Measurements from ENCODE around the gene PPP1R11. TPM values are rescaled to one million over a fixed set of nuclear protein-coding genes. Genes with fewer than 3 reads are reported as not detected.

Gene PPP1R11
- total and polyA plus RNA-seq, 2 of the 13 experiments (the other 11 are each of a cell fraction or from before 2014, with no cell fraction given), result 32.1 to 58.9 TPM

DNA sequence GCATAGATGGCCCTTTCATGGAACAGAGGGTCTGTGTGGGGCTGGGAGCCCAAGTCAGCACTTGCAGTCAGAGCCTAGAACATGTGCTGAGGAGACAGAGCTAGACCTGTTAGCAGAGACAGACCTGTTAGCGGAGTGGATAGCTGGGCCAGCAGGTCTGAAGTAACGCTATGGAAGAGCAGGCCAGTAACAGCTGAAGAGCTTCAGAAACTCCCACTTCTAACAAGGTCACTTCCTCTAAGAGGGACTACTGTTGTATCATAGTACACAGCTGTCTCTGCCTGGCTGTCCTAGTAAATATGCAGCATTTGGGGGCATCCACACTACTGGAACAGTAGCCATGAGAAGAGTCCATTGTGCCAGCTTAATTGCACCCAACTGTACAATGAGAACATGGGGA, 47.2 kb upstream of the PPP1R11 start:
- Histone ChIP-seq H3K27ac (ENCODE audit: extremely low read length, insufficient read depth, low read length) (no peak overlapping the region), H3K9ac (ENCODE audit: insufficient read depth, low read depth, low read length) (no peak overlapping the region), H3K36me3 (replicated peaks in 1 of 2; ENCODE audit: control insufficient read depth in 1 of 2, insufficient read depth in 2 of 2, low read length in 2 of 2) (peaks cover 0 to 4% of the 10 kb centered on the region in 2 experiments; a peak in 3 of 5 replicates), H3K4me1 (ENCODE audit: insufficient read depth, low read length) (no peaks in the 10 kb centered on the region), H3K9me3 (ENCODE audit: low read length) (no peaks in the 10 kb centered on the region), H4K20me1 (ENCODE audit: insufficient read depth, low read length) (no peaks in the 10 kb centered on the region), H2AFZ (ENCODE audit: low read length) (no peak overlapping the region), H3K4me3 (replicated peaks in 1 of 3; ENCODE audit: insufficient read depth in 1 of 3, low read depth in 2 of 3, low read length in 3 of 3) (no peak overlapping the region), H3K79me2 (ENCODE audit: insufficient read depth, low read length) (no peaks in the 10 kb centered on the region), H3K27me3 (ENCODE audit: control insufficient read depth in 1 of 2, insufficient read depth in 2 of 2, low read length in 2 of 2) (no peaks in the 10 kb centered on the region), H3K4me2 (ENCODE audit: low read depth, low read length) (no peak overlapping the region)
- no peak for ATAC-seq
- CTCF ChIA-PET (ENCODE audit: low intra/inter-chr PET ratio, low total read pairs), result no interaction called here
- in situ Hi-C loops (cut with HindIII; ENCODE audit: extremely low pct_ligation_motif_present, low pct_unique_long_range_greater_than_20kb) (no loop called here), intact Hi-C loops (cut with micrococcal nuclease; ENCODE audit: unreplicated experiment) (no loop called here)
- no peak for FAIRE-seq
- 97% methylated on average over 2 of the region's 2 CpGs for whole genome bisulfite sequencing (ENCODE audit: low lambda C conversion rate)
- no TSS peak for BruUV-seq (replicated peaks)
- DNase-seq (ENCODE audit: low spot score), result no peak
- no peak for TF ChIP-seq POLR2AphosphoS2 (IDR thresholded peaks at IDR 0.05; ENCODE audit: low read depth, low read length)
- no peak for TF ChIP-seq HNRNPLL (IDR thresholded peaks at IDR 0.05; ENCODE audit: low read depth, low read length, poor library complexity, severe bottlenecking)
- TF ChIP-seq RCOR2 (CRISPR knock-in tag; IDR thresholded peaks at IDR 0.05), result no peak
- no peak for TF ChIP-seq HNF4A (CRISPR knock-in tag; IDR thresholded peaks at IDR 0.05)
- no peak for TF ChIP-seq ZFP41 (CRISPR knock-in tag; IDR thresholded peaks at IDR 0.05; ENCODE audit: borderline replicate concordance)
- no peak for TF ChIP-seq ZNF431 (CRISPR knock-in tag; IDR thresholded peaks at IDR 0.05; ENCODE audit: borderline replicate concordance, low read depth)
- no peak for TF ChIP-seq MLLT10 (CRISPR knock-in tag; IDR thresholded peaks at IDR 0.05)
- TF ChIP-seq U2AF1 (optimal IDR thresholded peaks at IDR 0.05; ENCODE audit: low read depth, low read length), result no peak
- no peak for TF ChIP-seq XRCC5 (optimal IDR thresholded peaks at IDR 0.05; ENCODE audit: low read length)
- TF ChIP-seq ZBTB40 (IDR thresholded peaks at IDR 0.05), result no peak
- no peak for TF ChIP-seq ZBTB40 (CRISPR knock-in tag; IDR thresholded peaks at IDR 0.05)
- TF ChIP-seq FOXK1 (CRISPR knock-in tag; IDR thresholded peaks at IDR 0.05; ENCODE audit: borderline replicate concordance, low read depth), result no peak
- no peak for TF ChIP-seq HNRNPH1 (optimal IDR thresholded peaks at IDR 0.05; ENCODE audit: low read depth, low read length)
- TF ChIP-seq SP5 (CRISPR knock-in tag; IDR thresholded peaks at IDR 0.05; ENCODE audit: borderline replicate concordance, low read depth), result no peak
- no peak for TF ChIP-seq ZNF274 (CRISPR knock-in tag; IDR thresholded peaks at IDR 0.05)
- no peak for TF ChIP-seq CREBL2 (CRISPR knock-in tag; IDR thresholded peaks at IDR 0.05; ENCODE audit: borderline replicate concordance)
- no peak for TF ChIP-seq FOXO1 (CRISPR knock-in tag; IDR thresholded peaks at IDR 0.05)
- TF ChIP-seq DPF2 (CRISPR knock-in tag; IDR thresholded peaks at IDR 0.05; ENCODE audit: borderline replicate concordance, low read depth), result no peak
- POLR2A ChIA-PET, result no interaction called here
